ENCODE data around the gene MAG.

MAG gene

DNA sequence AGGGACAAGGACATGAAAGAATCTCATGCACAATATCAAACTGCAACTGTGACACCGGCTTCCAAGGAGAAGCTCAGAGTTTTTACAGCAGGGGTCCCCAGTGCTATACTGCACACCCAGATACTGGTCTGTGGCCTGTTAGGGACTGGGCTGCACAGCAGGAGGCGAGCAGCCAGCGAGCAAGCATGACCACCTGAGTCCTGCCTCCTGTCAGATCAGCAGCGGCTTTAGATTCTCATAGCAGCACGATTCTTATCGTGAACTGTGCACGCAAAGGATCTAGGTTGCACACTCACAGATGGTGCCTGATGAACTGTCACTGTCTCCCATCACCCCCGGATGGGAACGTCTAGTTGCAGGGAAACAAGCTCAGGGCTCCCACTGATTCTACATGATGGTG is 23.9 kb downstream of the MAG start:
- no peak for DNase-seq (ENCODE audit: low spot score)
- TF ChIP-seq, protein P1, sequence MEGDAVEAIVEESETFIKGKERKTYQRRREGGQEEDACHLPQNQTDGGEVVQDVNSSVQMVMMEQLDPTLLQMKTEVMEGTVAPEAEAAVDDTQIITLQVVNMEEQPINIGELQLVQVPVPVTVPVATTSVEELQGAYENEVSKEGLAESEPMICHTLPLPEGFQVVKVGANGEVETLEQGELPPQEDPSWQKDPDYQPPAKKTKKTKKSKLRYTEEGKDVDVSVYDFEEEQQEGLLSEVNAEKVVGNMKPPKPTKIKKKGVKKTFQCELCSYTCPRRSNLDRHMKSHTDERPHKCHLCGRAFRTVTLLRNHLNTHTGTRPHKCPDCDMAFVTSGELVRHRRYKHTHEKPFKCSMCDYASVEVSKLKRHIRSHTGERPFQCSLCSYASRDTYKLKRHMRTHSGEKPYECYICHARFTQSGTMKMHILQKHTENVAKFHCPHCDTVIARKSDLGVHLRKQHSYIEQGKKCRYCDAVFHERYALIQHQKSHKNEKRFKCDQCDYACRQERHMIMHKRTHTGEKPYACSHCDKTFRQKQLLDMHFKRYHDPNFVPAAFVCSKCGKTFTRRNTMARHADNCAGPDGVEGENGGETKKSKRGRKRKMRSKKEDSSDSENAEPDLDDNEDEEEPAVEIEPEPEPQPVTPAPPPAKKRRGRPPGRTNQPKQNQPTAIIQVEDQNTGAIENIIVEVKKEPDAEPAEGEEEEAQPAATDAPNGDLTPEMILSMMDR (IDR thresholded peaks at IDR 0.05; ENCODE audit: borderline replicate concordance, control extremely low read depth, extremely low read depth, insufficient read depth, missing control alignments), result no peak
- in situ Hi-C loops (cut with MboI; ENCODE audit: low sequenced_read_pairs, unreplicated experiment), result no loop called here

DNA sequence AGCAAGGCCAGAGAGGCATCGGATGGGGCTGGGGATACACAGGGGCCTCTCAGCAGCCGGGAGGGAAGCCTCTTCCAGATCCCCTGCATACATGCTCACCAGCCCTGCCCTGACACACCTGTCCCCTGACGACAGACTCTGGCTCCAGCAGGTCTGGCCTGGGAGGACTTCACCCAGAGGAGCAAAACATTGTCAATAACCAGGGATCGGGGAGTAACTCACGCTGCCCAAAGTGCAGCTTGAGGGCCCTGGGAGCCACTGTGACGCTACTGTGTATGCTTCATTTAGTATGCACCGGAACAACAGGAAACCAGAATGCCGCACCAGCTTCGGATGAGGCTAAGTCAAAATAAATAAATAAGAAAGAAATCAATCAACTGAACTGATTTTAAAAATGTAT is 24.6 kb downstream of the MAG start:
- in situ Hi-C loops (cut with MboI; ENCODE audit: low sequenced_read_pairs, unreplicated experiment), result no loop called here
- TF ChIP-seq, protein P1 (IDR thresholded peaks at IDR 0.05; ENCODE audit: borderline replicate concordance, control extremely low read depth, extremely low read depth, insufficient read depth, missing control alignments), result no peak
- no peak for DNase-seq (ENCODE audit: low spot score)

DNA sequence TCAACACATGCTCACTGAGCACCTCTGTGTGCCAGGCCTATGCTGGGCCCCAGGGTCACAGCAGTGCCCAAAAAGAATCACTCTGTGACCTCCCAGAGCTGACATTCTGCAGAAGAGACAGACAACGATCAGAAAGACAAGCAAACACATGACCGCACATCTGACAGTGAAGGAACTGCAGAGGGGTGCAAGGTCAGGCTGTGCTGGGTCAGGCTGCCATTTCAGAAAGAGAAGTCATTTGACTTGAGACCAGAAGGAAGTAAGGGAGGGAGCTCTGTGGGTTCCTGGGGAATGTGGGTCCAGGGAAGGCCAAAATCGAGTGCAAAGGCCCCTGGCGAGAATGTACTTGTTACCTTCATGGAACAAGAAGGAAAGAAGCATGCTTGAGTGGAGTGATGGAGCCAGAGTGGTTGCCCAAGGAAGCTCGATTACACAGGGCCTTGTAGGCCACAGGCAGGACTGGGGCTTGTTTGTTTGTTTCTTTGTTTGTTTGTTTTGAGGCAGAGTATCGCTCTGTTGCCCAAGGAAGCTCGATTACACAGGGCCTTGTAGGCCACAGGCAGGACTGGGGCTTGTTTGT is 25.6 kb downstream of the MAG start:
- TF ChIP-seq, protein P1 (IDR thresholded peaks at IDR 0.05; ENCODE audit: borderline replicate concordance, control extremely low read depth, extremely low read depth, insufficient read depth, missing control alignments), result no peak
- in situ Hi-C loops (cut with MboI; ENCODE audit: low sequenced_read_pairs, unreplicated experiment), result no loop called here
- DNase-seq (ENCODE audit: low spot score), result no peak

DNA sequence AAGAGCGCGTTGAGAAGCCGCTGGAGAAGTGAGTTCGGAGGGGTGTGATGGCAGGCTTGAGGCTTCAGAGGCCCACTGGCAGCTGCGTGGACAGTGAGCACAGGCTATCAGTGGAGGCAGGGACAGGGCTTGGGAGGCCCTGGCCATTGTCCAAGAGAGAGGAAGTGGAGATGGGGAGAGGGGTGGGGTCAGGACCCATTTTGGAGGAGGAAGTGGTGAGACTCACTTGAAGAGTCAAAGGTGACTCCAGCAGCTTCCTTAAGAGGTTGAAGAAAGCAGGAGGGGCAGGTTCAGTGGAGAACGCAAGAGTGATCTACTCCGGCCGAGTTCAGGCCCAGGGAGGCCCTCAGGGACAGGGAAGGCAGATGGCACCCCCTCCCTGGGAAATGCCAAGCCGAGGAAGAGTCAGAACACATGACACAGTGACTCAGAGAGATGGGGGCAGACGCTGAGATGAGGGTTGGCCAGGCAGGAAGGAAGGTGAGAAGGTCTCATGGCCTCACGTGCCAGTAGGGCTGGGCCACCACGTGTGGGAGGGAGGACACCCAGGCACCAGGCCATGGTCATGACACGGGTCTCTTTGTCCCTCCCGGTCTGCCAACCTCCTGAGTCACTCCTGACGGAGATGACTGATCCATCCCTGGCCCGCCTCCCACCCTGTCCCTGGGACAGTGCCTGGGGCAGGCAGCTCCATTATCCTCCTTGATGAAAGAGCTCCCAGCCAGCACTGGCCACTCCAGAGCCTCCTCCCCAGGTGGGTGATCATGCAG is 26.9 kb downstream of the MAG start:
- DNase-seq (ENCODE audit: low spot score), result no peak
- in situ Hi-C loops (cut with MboI; ENCODE audit: low sequenced_read_pairs, unreplicated experiment), result no loop called here
- TF ChIP-seq, protein P1 (IDR thresholded peaks at IDR 0.05; ENCODE audit: borderline replicate concordance, control extremely low read depth, extremely low read depth, insufficient read depth, missing control alignments), result no peak

DNA sequence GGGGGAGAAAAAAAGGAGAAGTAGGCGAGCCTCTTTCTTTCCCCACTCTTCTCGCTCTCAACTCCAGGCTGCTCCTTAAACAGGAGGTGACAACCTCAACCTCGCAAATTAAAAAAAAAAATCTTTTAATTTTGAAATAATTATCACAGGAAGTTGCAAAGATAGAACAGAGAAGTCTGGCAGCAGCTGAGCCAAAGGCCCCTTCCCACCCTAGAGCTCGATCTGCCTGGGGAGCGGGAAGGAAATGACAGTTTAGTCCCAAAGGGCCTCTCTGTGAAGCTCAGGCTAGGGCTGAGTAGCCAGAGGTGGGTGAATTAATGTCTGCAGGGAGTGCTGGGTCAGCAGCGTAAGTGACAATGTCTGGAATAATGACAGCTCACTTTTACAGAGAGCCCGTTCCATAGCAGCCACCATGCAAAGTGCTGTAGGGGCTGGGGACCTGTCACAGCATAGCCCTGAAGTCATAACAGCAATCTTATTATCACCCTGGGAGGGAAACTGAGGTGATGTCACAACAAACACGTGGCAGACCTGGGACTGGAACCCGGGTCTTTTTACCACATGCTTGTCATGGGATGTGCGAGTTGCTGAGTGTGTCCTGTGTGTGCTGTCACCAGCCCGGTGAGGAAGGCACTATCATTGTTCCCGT is 28.2 kb downstream of the MAG start:
- DNase-seq (ENCODE audit: low spot score), result no peak
- in situ Hi-C loops (cut with MboI; ENCODE audit: low sequenced_read_pairs, unreplicated experiment), result no loop called here

DNA sequence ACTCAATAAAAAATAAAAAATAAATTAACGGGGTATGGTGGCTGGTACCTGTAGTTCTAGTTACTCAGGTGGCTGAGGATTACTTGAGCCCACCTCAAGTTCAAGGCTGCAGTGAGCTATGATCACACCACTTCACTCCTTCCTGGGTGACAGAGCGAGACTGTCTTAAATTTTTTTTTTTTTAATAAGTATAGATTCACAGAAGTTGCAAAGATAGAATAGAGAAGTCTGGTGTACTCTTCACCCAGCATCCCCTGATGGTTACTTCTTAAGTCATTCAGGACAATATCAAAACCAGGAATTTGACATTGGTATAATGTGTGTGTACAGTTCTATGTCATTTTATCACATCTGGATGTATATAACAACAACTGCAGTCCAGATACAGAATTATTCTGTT is 29.3 kb downstream of the MAG start:
- no peak for DNase-seq (ENCODE audit: low spot score)
- TF ChIP-seq, protein P1 (IDR thresholded peaks at IDR 0.05; ENCODE audit: borderline replicate concordance, control extremely low read depth, extremely low read depth, insufficient read depth, missing control alignments), result no peak
- in situ Hi-C loops (cut with MboI; ENCODE audit: low sequenced_read_pairs, unreplicated experiment), result no loop called here

More for the DNA sequence above, 28.2 kb downstream of the MAG start:
- TF ChIP-seq, protein P1 (IDR thresholded peaks at IDR 0.05; ENCODE audit: borderline replicate concordance, control extremely low read depth, extremely low read depth, insufficient read depth, missing control alignments), result no peak
